NCI-H2029 treated with DMSO at 0.1 percent for 48 hours (cell line): ENCODE measurements around the gene CCR3.

Experiments
- DNase-seq: peaks from one replicate; lab custom pipeline; 2025; lab: John Stamatoyannopoulos, UW

The CCR3 gene

DNA sequence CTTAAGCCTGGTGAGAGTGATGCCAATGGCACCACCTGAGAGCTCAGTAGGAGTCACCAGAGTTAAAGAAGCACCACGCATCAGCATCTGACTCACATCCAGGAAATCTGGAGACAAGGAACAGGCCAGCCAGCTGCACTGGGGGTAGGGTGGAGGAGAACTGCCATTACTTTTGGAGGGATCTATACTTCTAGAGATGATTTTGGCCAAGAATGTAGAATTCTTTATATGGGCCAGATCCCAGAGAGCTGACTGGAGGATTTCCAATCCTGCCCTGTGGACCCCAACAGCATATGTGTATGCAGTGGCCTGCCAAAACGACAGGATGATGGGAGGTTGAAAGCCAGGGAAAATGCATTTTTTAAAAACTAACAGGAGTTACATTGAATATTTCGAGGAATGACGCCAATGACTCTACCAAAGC, 29.8 kb downstream of the CCR3 start:
- DNase-seq: no peak

DNA sequence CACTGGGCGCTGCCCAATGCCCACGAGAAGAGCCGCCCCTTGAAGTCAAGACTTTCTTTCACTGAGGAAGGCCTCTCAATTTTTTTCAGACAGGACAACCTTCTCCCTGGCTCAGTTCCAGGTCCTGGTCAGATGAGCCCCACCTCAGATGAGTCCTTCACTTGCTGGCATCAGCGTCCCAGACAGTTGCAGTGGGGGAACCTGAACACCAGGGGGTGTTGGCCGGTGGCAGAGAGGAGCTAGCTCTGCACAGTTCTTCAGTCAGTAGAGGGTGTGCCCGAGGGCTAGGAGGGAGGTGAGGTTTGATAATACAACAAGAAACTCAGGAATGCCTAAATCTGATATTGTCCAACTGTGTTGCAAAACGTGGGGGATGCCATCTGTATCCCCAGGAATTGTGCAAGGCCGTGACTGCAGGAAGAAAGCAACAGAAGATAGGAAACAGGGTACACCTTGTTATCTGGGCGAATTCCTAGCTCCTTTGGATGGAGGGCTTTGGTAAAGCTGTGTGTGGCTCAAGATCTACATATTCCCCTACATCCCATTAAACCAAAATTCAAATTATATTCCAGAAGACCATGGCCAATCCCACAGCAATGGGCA, 34.3 kb downstream of the CCR3 start:
- DNase-seq: peak; percentile 31

DNA sequence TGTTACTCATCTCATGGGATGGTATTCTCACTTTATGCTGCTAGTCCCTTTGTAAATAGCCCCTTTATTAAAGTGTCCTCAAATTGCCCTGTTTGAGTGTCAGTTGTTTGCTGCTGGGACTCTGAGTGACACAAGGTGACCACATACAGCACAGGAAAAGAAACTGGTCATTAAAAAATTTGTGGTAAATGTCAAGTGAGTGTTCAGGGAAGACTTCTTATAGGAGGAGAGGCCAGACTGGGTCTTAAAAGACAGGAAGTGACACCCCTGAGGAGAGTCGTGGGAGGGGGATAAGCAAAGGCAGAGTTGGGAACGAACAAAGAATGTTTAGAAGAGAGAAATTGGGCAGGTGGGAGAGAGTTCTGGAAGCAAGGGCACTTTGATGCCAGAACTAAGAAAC, 35.2 kb downstream of the CCR3 start:
- no peak for DNase-seq

DNA sequence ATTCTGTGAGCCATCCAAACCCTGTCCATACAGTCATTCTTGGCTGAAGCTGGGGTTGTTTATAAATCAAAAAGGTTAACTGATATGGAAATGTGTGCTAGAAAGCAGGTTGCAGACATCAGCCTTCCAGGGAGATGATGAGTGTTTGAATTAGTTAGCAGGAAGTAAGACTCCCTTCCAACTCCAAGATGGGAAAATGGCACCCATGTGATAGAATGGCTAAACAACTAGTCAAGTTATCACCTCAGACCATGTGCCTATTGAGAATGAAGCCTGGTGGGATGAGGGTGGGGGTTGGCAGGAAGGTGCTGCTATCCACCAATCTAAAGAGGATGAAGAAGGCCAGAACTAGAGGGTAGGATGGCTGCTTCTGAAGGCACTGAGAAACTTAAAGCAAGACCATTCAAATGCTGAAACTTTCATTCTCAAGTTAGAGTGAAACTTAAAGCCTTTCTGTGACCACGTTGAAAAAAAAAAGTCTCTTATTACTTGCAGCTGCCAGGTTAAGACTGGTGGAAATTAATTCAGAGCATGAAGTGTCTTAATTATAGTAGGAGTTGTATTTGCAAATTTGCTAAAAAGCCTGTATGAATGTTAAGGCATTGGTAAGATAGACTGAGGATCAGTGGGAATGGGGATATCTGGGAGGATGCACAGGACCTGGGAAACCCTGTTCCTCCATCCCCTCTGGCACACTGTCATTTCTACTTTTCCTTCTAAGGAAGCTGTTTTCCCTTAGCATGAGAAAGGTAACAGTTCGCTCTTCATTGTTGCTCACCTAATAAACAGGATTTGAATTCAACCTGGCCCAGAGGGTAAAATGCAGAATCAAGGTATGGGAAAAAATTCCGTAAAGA, 36.8 kb downstream of the CCR3 start:
- DNase-seq: no peak

DNA sequence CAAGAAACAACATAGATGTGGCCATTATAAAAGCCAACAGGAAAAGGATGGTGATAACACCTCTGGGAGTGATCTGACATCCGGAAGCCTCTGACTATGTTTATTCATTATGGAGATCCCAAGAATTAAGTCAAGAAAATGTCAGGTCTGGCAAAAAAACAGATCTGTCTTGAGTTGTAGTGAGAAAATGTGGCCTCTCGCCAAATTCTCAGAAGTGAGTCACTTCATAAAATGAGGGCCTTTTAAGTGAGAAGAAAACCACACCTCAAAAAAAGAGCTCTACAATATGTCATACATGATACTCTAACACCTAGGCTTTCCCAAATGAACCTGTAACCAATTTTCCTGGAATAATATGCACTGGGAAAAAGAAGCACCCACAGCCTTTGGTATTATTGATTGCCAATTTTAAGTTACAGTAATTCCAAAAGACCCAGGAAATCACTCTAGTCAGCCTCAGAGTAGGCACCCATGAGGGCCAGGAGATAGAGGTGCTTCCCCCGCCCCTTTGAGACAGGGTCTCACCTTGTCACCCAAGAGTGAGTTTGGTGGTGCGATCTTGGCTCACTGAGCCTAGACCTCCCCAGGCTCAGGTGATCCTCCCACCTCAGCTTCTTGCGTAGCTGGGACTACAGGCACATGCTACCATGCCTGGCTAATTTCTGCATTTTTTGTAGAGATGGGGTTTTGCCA, 38.0 kb downstream of the CCR3 start:
- DNase-seq: no peak

DNA sequence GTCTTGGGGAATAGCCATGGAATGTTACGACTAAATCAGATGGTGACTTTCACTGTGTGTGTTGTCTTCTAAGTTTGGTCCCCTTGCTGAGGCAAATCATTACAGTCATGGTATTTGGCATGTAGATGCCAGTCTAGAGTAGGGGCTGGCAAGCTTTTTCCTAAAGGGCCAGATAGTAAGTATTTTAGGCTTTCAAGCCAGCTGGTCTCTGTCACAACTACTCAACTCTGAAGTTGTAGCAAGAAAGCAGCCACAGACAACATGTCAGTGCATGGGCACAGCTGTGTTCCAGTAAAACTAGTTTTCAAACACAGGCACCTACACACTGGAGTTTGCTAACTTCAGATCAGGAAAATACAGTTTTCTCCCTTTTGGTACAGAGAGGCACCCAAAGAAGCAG, 39.3 kb downstream of the CCR3 start:
- no peak for DNase-seq

DNA sequence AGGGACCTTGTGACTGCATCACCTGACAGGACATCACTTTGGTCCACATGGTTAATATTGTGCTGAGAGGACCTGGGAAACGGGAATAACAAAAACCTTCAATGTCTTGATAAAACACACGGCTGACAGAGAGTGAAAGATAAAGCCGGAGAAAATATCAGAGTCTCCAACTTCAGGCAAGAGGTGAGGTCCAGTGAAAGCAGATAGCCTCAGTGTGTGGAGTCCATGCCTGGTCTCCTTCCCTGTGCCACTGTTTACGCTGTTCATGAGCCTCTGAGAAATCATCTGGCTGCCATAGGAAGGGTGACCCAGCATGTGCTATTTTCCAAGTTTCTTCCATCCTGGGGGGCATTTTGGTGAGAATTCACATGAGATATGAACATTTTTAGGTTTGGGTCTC, 39.8 kb downstream of the CCR3 start:
- DNase-seq: no peak

DNA sequence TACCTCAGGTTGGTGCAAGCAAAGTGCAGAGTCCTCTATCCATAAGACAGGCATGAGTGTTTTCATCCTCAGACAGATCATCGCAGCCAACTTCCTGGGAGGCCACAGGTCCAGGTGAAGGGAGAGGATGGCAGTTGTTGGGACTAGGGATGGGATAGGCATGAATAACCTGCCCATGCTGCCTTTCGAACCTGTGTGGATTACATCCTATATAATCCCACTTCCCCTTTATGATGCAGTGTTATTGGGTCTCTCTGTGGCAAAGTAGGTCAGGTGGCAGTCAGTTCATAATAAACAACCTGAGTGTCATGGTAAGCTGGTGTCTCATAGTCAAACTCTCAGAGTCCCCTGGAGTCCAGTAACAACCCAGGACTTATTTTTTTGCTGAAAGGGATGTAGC, 40.4 kb downstream of the CCR3 start:
- no peak for DNase-seq

DNA sequence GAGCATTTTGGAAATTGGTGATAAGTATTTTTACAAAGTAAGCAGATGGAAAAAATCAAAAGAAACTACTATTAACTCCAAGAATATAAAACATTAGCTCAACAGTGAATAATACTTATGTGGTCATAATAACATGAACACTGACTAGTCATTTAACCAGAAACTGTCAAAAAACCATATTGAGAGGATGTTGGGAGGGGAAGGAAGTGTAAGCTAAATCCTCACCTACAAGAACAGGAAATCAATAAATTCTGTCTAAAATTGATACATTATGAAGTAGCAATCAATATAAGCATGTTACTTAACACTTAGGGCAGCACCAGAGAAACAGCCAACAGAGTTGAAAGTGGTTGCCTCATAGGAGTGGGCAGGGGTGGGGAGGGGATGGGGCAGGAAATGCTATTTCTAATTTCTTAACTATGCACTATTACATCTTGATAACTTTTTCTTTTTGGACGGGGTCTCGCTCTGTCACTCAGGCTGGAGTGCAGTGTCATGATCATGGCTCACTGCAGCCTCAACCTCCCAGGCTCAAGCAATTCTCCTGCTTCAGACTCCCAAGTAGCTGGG, 41.7 kb downstream of the CCR3 start:
- DNase-seq: no peak

DNA sequence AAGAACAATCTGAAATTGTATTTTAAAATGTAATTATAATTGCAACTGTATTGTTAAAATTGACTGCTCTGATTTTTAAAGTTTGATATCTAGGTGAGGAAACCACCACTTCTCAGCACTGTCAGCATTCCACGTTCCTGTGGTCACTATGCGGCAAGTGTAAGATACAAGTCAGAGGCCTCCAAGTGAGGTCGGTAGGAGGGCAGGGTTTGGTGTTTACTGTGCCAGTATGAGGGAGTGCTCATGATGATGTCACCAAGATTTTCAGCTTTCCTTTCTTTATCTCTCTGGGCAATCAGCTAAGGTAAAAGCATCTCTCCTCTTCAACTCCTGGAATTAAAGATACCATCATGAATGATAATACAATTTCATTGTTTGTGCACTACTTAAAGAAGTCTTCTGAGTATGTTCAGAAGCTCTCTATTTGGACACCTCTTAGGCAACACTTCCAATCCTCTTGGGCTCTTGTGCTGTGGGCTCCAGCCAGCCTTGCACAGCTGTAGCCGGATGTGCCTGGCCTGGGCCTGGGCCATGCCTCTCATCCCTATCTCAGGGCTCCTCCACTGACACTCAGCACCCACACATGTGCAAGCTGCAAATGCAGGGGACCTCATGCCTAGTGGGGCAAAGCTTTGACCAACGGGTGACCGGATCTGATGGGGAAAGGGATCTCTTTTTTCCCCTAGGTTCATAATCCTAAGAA, 42.9 kb downstream of the CCR3 start:
- no peak for DNase-seq

DNA sequence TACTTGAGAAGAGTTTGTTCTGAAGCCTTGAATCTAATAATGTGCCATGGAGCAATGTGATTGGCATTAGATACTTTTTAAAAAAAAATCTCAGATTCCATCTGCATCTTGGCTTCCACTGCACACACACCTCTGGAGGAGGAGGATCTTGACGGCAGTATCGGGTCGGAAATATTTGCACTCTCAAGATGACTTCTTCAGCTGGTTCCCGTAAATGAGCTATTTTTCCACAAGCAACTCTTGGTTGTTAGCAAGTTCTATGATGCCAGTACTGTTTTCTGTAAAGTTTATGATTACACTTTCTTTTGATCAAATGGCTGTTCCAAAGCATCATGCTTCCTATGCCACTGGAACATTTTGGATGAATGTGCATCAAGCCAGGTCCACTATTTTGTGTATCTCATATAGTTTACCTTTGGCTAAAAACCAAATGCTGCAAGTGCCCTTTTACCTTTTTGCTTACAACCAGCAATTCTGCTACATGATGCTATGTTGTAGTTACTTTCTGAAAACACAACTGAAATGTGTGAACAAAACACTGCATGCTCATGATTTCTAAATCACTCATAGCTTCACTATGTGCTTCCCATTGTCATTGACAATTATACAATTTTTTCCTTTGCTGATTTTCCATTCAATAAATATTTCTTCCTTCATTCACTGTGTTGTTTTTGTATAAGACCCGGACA, 43.8 kb downstream of the CCR3 start:
- no peak for DNase-seq

DNA sequence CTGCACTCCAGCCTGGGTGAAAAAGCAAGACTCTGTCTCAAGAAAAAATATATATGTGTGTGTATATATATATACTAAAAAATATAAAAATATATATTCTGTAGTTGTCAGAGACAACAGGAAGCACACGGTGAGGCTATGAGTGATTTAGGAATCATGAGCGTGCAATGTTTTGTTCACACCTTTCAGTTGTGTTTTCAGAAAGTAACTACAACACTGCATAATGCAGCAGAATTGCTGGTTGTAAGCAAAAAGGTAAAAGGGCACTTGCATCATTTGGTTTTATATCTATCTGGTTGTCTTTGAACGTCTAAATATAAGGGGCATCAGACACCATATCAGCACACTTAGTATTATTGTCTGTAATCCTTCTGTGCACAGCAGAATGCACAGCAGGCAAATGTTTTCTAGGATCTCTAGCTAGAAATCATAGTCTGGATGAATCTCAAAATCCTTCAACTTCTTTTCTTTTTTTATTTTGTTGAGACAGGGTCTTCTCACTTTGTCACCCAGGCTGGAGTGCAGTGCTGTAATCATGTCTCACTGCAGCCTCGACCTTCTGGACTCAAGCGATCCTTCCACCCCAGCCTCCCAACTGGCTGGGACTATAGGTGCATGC, 44.8 kb downstream of the CCR3 start:
- DNase-seq: no peak

DNA sequence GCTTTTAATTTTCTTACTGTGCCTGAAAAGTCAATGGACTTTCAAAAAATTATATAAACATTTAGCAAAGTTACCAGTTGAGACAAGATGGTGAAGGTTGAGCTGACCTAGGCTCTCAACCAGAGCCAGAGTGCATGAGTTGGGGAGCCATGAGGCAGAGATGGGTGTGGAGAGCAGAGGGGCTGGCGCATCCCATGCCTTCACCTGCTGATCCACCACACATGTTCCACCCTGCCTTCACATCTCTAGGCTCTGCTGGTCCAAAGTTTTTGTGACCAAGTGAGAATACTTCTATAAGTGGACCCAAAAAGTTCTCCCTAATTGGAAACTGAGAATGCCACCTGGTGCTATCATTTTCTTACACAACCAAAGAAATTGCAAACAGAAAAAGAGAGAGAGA, 47.3 kb downstream of the CCR3 start:
- no peak for DNase-seq

DNA sequence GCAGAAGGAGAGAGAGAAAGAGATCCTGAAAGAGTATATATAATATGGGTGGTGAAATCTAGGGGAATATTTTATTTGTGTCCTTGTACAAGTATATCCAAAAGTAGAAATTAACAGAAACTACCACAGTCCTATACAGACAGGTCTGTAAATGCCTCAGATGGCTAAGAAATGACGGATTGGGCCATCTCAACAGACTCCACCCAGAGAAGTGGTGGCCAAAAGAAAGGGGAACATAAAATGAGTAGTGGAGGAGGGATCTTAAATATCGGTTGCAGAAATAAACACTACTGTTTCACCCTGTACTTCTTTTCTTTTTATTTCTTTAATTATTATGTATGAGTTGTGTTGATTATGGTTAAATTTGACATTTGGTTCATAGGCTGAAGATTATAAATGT, 47.7 kb downstream of the CCR3 start:
- DNase-seq: no peak

DNA sequence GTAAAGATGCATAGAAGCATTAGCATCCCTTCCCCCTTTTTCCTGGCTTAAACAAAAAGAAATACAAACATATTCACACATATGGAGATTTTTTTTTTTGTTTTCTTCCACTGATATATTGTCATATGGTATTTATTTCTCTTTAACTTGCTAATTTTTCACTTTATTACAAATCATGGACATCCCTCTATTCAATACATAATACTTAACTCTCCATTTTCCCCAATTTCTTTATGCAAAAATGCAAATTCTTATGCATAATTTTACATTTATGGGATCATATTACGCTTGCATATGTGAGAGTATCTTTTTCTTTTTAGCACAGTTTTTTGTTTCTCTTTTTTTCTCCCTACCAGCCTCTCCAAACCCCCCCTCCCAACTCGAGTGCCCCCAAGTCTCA, 48.8 kb downstream of the CCR3 start:
- no peak for DNase-seq

DNA sequence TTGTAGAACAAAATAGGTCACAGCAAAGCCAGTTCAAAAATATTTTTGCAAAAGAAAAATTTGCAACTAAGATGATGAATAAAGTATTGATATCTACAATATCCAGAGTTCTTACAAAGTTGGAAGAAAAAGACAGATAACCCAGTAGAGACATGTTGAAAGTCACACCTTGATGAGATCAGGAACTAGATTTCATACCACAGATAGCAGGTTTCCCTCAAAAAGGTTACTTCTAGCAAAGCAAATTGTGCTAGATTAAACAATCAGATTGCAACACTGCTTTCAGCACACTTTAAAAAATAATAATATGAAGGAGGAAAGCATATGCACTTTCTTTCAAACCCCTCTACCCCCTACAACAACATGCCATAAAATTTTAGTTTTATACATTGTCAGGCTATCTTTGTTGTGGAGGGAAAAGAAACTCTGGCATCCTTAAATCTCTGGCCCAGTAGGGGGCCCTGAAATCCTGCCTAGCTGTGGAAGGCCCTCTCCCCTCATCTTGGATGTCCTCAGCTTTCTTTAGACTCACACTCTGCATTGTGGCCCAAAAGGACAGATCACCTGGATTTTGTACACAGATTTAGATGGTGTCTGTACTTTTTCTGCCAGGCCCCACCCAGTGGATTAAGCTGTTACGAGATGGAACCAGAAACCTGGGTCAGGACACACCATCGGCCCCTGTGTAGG, 50.9 kb downstream of the CCR3 start:
- no peak for DNase-seq

DNA sequence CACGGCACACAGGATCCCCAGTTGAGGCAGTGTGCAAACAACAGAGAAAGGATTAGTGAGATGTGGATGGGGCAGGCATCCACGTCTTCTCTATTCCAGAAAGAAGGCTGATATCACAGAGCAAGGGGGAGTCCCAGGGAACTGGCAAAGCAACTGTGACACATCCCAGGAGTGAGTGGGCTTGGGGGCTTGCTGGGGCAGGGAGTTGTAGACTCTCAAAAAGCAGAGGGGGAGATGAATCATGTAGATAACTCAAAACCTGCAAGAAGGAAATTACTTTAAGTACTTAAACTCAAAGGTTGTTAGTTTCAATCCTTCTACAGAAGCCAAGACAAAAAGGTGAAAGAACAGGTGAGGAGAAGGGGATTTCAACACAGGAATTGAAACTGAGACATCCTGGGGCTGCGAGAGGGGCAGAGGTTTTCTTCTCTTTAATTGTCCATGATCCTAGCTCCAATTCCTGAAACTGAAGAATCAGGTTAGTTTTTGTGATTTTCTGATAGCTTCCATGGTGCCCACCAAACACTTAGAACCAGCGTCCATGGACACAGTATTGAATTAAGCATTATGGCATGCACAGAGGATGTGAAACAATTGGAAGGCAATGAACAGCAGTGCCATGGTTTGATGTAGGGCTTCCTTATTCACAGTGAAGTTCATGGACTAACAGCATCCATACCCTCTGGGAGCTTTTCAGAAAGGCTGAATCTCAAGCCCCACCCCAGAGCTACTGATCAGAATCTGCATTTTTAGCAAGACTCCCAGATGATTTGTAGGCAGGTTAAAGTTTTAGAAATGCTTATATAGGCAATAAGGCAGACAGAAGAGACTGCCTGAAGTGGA, 52.0 kb downstream of the CCR3 start:
- no peak for DNase-seq

DNA sequence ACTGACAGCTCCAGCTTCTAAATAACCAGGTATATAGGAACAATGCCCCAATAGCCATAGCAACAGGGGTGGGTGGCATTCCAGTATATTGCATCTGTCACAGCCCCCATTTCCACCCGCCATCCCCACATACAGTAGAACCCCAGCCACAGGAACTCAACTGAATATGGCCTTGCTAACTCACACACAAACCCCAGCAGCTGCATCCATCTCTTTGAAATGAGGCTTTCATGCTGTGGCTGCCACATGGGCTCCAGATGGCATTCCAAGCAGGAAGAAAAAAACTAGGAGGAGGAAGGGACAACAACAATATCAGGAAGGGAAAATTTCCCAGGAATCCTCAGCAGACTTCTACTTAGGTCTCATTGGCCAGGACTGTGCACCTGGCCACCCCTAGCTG, 54.6 kb downstream of the CCR3 start:
- DNase-seq: no peak

DNA sequence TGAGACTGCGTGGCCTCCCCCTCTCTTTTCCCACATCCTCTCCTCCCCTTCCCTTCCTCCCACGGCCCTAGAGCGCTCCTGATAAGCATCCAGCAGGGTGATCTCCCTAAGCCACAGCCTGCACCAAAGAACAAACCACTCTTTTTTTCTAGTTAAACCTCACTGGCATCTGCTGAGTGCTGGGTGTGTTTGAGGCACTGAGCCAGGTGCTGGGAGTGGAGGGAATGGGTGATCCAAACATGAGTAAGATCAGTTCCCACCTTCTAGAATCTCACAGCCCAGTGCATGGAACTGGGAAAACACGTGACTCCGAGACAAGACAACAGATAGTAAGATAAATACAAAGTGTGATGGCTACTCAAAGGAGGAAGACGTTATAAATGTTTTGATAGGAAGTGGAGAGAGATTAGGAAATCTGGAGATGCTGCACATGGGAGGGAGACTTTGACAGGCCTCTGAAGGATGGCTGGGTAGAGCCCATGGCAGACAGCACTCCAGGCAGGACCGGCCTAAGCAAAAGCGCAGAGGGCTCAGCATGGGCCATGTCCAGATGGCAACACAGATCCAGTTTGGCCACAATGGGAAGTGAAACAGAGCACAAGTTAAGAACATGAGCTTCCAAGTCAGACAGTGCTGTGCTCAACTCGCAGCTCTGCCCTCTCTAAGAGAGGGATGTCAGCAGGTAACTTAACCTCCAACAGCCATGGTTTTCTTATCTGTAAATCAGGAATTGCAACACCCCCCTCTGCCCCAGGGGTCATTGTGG, 55.6 kb downstream of the CCR3 start:
- DNase-seq: no peak
